ENCODE measurements around the gene TMEM235. TPM values are rescaled to one million over a fixed set of nuclear protein-coding genes. Genes with fewer than 3 reads are reported as not detected.

Gene TMEM235
- total and polyA plus RNA-seq, 9 of the 15 experiments (the other 6 are each of a cell fraction or from before 2014, with no cell fraction given): not detected

DNA sequence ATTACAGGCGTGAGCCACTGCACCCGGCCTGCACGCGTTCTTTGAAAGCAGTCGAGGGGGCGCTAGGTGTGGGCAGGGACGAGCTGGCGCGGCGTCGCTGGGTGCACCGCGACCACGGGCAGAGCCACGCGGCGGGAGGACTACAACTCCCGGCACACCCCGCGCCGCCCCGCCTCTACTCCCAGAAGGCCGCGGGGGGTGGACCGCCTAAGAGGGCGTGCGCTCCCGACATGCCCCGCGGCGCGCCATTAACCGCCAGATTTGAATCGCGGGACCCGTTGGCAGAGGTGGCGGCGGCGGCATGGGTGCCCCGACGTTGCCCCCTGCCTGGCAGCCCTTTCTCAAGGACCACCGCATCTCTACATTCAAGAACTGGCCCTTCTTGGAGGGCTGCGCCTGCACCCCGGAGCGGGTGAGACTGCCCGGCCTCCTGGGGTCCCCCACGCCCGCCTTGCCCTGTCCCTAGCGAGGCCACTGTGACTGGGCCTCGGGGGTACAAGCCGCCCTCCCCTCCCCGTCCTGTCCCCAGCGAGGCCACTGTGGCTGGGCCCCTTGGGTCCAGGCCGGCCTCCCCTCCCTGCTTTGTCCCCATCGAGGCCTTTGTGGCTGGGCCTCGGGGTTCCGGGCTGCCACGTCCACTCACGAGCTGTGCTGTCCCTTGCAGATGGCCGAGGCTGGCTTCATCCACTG, 17.3 kb upstream of the TMEM235 start, which contains the start of gene BIRC5 (continued):
- TF ChIP-seq, protein P1, sequence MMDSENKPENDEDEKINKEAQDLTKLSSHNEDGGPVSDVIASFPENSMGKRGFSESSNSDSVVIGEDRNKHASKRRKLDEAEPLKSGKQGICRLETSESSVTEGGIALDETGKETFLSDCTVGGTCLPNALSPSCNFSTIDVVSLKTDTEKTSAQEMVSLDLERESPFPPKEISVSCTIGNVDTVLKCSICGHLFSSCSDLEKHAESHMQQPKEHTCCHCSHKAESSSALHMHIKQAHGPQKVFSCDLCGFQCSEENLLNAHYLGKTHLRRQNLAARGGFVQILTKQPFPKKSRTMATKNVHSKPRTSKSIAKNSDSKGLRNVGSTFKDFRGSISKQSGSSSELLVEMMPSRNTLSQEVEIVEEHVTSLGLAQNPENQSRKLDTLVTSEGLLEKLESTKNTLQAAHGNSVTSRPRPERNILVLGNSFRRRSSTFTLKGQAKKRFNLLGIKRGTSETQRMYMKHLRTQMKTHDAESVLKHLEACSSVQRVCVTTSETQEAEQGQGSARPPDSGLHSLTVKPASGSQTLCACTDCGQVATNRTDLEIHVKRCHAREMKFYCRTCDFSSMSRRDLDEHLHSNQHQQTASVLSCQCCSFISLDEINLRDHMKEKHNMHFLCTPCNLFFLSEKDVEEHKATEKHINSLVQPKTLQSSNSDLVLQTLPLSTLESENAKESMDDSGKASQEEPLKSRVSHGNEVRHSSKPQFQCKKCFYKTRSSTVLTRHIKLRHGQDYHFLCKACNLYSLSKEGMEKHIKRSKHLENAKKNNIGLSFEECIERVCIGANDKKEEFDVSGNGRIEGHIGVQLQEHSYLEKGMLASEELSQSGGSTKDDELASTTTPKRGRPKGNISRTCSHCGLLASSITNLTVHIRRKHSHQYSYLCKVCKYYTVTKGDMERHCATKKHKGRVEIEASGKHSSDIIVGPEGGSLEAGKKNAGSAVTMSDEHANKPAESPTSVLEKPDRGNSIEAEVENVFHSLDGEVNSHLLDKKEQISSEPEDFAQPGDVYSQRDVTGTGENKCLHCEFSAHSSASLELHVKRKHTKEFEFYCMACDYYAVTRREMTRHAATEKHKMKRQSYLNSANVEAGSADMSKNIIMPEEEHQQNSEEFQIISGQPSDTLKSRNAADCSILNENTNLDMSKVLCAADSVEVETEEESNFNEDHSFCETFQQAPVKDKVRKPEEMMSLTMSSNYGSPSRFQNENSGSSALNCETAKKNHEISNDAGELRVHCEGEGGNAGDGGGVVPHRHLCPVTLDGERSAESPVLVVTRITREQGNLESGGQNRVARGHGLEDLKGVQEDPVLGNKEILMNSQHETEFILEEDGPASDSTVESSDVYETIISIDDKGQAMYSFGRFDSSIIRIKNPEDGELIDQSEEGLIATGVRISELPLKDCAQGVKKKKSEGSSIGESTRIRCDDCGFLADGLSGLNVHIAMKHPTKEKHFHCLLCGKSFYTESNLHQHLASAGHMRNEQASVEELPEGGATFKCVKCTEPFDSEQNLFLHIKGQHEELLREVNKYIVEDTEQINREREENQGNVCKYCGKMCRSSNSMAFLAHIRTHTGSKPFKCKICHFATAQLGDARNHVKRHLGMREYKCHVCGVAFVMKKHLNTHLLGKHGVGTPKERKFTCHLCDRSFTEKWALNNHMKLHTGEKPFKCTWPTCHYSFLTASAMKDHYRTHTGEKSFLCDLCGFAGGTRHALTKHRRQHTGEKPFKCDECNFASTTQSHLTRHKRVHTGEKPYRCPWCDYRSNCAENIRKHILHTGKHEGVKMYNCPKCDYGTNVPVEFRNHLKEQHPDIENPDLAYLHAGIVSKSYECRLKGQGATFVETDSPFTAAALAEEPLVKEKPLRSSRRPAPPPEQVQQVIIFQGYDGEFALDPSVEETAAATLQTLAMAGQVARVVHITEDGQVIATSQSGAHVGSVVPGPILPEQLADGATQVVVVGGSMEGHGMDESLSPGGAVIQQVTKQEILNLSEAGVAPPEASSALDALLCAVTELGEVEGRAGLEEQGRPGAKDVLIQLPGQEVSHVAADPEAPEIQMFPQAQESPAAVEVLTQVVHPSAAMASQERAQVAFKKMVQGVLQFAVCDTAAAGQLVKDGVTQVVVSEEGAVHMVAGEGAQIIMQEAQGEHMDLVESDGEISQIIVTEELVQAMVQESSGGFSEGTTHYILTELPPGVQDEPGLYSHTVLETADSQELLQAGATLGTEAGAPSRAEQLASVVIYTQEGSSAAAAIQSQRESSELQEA (IDR thresholded peaks at IDR 0.05; ENCODE audit: low read depth): no peak
- TF ChIP-seq, protein P2, sequence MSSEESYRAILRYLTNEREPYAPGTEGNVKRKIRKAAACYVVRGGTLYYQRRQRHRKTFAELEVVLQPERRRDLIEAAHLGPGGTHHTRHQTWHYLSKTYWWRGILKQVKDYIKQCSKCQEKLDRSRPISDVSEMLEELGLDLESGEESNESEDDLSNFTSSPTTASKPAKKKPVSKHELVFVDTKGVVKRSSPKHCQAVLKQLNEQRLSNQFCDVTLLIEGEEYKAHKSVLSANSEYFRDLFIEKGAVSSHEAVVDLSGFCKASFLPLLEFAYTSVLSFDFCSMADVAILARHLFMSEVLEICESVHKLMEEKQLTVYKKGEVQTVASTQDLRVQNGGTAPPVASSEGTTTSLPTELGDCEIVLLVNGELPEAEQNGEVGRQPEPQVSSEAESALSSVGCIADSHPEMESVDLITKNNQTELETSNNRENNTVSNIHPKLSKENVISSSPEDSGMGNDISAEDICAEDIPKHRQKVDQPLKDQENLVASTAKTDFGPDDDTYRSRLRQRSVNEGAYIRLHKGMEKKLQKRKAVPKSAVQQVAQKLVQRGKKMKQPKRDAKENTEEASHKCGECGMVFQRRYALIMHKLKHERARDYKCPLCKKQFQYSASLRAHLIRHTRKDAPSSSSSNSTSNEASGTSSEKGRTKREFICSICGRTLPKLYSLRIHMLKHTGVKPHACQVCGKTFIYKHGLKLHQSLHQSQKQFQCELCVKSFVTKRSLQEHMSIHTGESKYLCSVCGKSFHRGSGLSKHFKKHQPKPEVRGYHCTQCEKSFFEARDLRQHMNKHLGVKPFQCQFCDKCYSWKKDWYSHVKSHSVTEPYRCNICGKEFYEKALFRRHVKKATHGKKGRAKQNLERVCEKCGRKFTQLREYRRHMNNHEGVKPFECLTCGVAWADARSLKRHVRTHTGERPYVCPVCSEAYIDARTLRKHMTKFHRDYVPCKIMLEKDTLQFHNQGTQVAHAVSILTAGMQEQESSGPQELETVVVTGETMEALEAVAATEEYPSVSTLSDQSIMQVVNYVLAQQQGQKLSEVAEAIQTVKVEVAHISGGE (CRISPR knock-in tag; IDR thresholded peaks at IDR 0.05): peak in 1 of 3 experiments; percentile 64; a peak in 1 of 6 replicates
- TF ChIP-seq SAP30 (IDR thresholded peaks at IDR 0.05; ENCODE audit: borderline replicate concordance, insufficient read depth, low read depth, low read length, poor library complexity, severe bottlenecking) (peak; percentile 100), BRD4 (IDR thresholded peaks at IDR 0.05) (peak; percentile 93; the same call in 1 of the 2 replicates), ETV5 (CRISPR knock-in tag; IDR thresholded peaks at IDR 0.05; ENCODE audit: low read depth) (peak; percentile 48; the same call in 1 of the 2 replicates), IFI16 (CRISPR knock-in tag; IDR thresholded peaks at IDR 0.05) (no peak), RFX7 (CRISPR knock-in tag; IDR thresholded peaks at IDR 0.05) (no peak), COPS2 (conservative IDR thresholded peaks at IDR 0.05) (no peak), KDM1A (IDR thresholded peaks at IDR 0.05) (no peak)
- TF ChIP-seq, protein P3, sequence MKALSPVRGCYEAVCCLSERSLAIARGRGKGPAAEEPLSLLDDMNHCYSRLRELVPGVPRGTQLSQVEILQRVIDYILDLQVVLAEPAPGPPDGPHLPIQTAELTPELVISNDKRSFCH (CRISPR knock-in tag; IDR thresholded peaks at IDR 0.05): no peak
- TF ChIP-seq, protein P3 (tag; IDR thresholded peaks at IDR 0.05): 0 out of 2 replicates have a peak, but pooled peaks have one; percentile 60
- TF ChIP-seq, protein P4, sequence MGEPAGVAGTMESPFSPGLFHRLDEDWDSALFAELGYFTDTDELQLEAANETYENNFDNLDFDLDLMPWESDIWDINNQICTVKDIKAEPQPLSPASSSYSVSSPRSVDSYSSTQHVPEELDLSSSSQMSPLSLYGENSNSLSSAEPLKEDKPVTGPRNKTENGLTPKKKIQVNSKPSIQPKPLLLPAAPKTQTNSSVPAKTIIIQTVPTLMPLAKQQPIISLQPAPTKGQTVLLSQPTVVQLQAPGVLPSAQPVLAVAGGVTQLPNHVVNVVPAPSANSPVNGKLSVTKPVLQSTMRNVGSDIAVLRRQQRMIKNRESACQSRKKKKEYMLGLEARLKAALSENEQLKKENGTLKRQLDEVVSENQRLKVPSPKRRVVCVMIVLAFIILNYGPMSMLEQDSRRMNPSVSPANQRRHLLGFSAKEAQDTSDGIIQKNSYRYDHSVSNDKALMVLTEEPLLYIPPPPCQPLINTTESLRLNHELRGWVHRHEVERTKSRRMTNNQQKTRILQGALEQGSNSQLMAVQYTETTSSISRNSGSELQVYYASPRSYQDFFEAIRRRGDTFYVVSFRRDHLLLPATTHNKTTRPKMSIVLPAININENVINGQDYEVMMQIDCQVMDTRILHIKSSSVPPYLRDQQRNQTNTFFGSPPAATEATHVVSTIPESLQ (CRISPR knock-in tag; IDR thresholded peaks at IDR 0.05): peak; percentile 87
